Measurements from ENCODE around the gene SLC1A3. TPM values are rescaled to one million over a fixed set of nuclear protein-coding genes. Genes with fewer than 3 reads are reported as not detected.

SLC1A3 gene
- 4.9 and 18.1 TPM in 2 replicates for total RNA-seq
- 9.1 and 13.0 TPM in 2 replicates for polyA plus RNA-seq

DNA sequence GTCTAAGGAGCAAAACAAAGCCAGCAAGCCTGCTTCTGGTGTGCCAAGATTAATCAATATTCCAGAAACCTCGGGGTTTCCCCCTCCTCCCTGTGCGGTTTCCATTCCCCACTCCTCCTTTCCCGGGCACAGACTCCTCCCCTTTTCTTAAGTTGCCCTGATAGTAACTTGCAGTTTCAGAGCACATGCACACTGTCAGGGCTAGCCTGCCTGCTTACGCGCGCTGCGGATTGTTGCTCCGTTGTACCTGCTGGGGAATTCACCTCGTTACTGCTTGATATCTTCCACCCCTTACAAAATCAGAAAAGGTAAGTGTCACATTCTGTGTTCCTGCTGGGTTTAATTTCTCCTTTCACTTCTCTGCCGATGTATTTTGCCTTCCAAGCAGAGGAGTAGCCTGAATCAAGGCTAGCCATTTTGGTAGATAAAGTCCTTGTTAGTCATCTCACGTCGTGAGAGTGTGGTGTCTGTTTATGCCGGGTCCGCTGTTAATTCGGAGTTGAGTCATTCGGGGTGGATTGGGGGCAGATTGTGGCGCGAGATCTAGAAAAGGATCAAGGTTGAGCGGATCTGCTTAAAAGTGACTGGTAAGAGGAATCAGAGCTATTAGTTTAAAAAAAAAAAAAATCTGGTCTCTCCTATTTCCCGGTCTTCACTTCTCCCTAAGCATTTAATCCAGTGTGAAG lies at the start of gene SLC1A3:
Gene SLC1A3 (plus strand): TSS at position 179 of the 686 bp plus-strand sequence. CDS start 1,818 bp downstream, outside the sequence.
- Histone ChIP-seq H3K27me3 (peaks cover 6% of the 10 kb centered on the region), H3K4me3 (peak within 1 kb of the TSS; percentile 88), H3K36me3 (no peaks in the 10 kb centered on the region), H3K27ac (peak within 1 kb of the TSS; percentile 28), H3K4me1 (ENCODE audit: low read depth) (peaks cover 20% of the 10 kb centered on the region), H3K9me3 (ENCODE audit: low read depth) (no peaks in the 10 kb centered on the region)
- DNase-seq (ENCODE audit: low read depth in 1 of 2, low spot score in 1 of 2) = peak; percentile 73 to 81
- TF ChIP-seq, protein P1, sequence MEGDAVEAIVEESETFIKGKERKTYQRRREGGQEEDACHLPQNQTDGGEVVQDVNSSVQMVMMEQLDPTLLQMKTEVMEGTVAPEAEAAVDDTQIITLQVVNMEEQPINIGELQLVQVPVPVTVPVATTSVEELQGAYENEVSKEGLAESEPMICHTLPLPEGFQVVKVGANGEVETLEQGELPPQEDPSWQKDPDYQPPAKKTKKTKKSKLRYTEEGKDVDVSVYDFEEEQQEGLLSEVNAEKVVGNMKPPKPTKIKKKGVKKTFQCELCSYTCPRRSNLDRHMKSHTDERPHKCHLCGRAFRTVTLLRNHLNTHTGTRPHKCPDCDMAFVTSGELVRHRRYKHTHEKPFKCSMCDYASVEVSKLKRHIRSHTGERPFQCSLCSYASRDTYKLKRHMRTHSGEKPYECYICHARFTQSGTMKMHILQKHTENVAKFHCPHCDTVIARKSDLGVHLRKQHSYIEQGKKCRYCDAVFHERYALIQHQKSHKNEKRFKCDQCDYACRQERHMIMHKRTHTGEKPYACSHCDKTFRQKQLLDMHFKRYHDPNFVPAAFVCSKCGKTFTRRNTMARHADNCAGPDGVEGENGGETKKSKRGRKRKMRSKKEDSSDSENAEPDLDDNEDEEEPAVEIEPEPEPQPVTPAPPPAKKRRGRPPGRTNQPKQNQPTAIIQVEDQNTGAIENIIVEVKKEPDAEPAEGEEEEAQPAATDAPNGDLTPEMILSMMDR (IDR thresholded peaks at IDR 0.05; ENCODE audit: low read depth, low read length) = no peak

DNA sequence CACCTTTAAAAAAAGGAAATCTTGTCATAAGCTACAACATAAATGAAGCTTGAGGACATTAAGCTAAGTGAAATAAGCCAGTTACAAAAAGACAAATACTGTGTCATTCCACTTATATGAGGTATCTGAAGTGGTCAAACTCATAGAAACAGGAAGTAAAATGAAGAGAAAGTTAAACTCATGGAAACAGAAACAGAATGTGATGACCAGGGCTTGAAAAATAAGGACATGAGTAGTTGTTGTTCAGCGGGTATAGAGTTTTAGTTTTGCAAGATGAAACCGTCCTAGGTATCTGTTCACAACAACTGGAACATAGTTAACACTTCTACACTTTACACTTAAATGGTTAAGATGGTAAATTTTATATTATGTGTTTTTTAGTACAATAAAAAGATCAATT lies 47.8 kb upstream of the SLC1A3 start:
- TF ChIP-seq, protein P1 (IDR thresholded peaks at IDR 0.05; ENCODE audit: low read depth, low read length) = no peak
- no peaks in the 10 kb centered on the region for H3K4me1 ChIP-seq (ENCODE audit: low read depth)
- no peak overlapping the region for H3K4me3 ChIP-seq
- no peaks in the 10 kb centered on the region for H3K9me3 ChIP-seq (ENCODE audit: low read depth)
- no peak overlapping the region for H3K27ac ChIP-seq
- H3K27me3 ChIP-seq = no peaks in the 10 kb centered on the region
- DNase-seq (ENCODE audit: low read depth in 1 of 2, low spot score in 1 of 2) = no peak
- no peaks in the 10 kb centered on the region for H3K36me3 ChIP-seq

DNA sequence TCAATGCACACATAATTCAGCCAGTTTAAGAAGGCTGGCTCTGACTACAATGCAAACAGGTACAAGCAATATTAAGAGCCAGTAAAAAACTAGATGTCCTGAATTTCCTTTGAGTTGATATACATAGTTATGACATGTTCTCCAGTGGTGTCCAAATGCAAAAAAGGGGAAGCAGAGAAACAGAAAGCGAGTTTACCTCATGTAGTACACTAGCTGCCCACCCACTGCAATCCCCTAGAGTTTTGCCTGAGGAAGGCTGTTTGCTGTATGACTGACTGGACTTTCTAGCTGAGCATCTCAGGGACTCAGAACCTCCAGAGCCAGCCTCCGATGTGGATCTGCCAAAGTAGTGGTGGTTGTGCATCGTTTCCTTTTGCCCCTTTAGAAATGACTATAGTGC lies 44.8 kb upstream of the SLC1A3 start:
- DNase-seq (ENCODE audit: low read depth in 1 of 2, low spot score in 1 of 2) = no peak
- TF ChIP-seq, protein P1 (IDR thresholded peaks at IDR 0.05; ENCODE audit: low read depth, low read length) = no peak
- H3K27ac ChIP-seq = no peak overlapping the region
- H3K4me3 ChIP-seq = no peak overlapping the region
- no peaks in the 10 kb centered on the region for H3K9me3 ChIP-seq (ENCODE audit: low read depth)
- H3K4me1 ChIP-seq (ENCODE audit: low read depth) = no peaks in the 10 kb centered on the region
- H3K36me3 ChIP-seq = no peaks in the 10 kb centered on the region
- H3K27me3 ChIP-seq = no peaks in the 10 kb centered on the region

DNA sequence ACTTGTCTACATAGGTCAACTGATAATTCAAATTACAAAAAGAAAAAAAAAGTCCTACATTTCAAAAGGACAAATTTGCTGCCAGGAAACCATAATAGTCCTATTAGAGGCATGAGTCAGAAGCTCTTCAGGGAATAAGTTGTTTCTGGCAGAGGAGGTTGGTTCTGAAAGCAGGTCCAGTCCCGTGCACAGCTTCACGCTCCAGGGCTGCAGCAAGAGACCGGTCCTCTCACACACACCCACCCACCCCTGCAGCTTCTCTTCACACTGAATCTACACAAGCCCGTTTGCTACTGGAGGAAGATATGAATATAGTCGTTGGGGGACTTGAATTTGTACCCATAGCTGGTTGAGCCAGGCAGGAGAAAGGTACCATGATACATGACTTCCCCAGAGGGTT lies 36.9 kb upstream of the SLC1A3 start:
- no peak overlapping the region for H3K4me3 ChIP-seq
- no peaks in the 10 kb centered on the region for H3K36me3 ChIP-seq
- no peaks in the 10 kb centered on the region for H3K27me3 ChIP-seq
- H3K27ac ChIP-seq = no peak overlapping the region
- H3K4me1 ChIP-seq (ENCODE audit: low read depth) = no peaks in the 10 kb centered on the region
- TF ChIP-seq, protein P1 (IDR thresholded peaks at IDR 0.05; ENCODE audit: low read depth, low read length) = no peak
- DNase-seq (ENCODE audit: low read depth in 1 of 2, low spot score in 1 of 2) = peak in 1 of 2 donors; percentile 79
- H3K9me3 ChIP-seq (ENCODE audit: low read depth) = no peaks in the 10 kb centered on the region

DNA sequence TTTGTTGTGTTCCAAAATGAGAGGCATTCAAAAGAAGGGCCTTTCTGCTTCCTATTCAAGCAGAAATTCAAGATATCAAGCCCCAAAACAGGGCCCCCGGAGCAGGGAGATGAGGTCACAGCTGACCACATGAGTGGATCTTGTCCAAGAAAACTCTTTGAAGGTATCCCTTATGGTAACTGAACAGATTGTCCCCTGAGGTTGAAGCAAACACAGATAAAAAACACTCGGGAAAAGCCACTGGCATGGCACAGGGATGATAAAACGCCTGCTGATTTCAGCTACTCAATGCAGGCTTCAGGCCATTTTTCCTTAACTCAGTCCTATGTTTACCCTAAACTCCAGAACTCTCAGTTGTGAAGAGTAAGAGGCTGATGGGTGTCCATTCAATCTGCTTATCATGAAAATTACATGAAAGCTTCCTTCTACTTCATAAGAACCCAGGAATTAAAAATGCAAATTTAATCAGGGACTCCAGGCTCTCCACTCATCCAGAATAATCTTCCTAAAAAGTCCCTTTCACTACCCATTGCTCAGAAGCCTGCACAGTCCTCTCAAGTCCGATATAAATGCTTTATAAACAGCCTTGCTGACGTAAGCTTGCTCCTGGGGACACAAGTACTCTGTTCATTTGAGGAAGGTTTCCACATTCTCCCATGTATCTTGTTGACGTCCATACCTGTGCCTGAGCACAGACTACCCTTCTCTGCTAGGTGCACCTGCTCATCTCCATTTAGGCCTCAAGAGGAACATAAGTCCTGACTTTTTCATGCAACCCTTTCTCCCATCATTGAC lies 35.9 kb upstream of the SLC1A3 start:
- Histone ChIP-seq H3K9me3 (ENCODE audit: low read depth) (no peaks in the 10 kb centered on the region), H3K4me1 (ENCODE audit: low read depth) (no peaks in the 10 kb centered on the region), H3K27me3 (no peaks in the 10 kb centered on the region), H3K4me3 (no peak overlapping the region), H3K27ac (no peak overlapping the region), H3K36me3 (no peaks in the 10 kb centered on the region)
- peak in 1 of 2 donors; percentile 92 for DNase-seq (ENCODE audit: low read depth in 1 of 2, low spot score in 1 of 2)
- TF ChIP-seq, protein P1 (IDR thresholded peaks at IDR 0.05; ENCODE audit: low read depth, low read length) = no peak
